Keratinocyte (primary cell): ENCODE results near the gene MLNR. TPM values are rescaled to one million over a fixed set of nuclear protein-coding genes. Genes with fewer than 3 reads are reported as not detected.

Experiments
- DNase-seq: peaks from one replicate; pipeline ENCODE4 v3.0.0-alpha.2; 2011; ENCODE audit warnings: low read depth, missing footprints, low spot score
- FAIRE-seq: peaks from 2 replicates; lab custom pipeline; 2011; peaks lifted over from hg19 to GRCh38; lab: Jason Lieb, UNC
- H2AFZ ChIP-seq: 2 replicates; pipeline ENCODE4 v1.6.0; 2012; ENCODE audit warnings: low read length, control low read depth, inconsistent platforms; ENCODE audit not compliant: control insufficient read depth
- H3K27ac ChIP-seq: 2 replicates; pipeline ENCODE4 v1.5.1; 2011; ENCODE audit warnings: low read length; ENCODE audit not compliant: control insufficient read depth, insufficient read depth
- H3K27me3 ChIP-seq: 3 replicates; pipeline ENCODE4 v1.6.0; 2011; ENCODE audit warnings: low read length; ENCODE audit not compliant: control insufficient read depth, insufficient read depth; ENCODE audit errors: extremely low read depth
- H3K36me3 ChIP-seq, 2 experiments: 2 replicates in 1 of 2; 3 replicates in 1 of 2; pipeline ENCODE4 v1.5.1; 2011; ENCODE audit warnings: low read length in 2 of 2, mild to moderate bottlenecking in 1 of 2; ENCODE audit not compliant: control insufficient read depth in 2 of 2, insufficient read depth in 2 of 2; ENCODE audit errors: extremely low read depth in 1 of 2
- H3K4me1 ChIP-seq: 3 replicates; pipeline ENCODE4 v1.5.1; 2011; ENCODE audit warnings: low read length; ENCODE audit not compliant: control insufficient read depth, insufficient read depth; ENCODE audit errors: extremely low read depth
- H3K4me2 ChIP-seq: 3 replicates; pipeline ENCODE4 v1.6.0; 2011; ENCODE audit warnings: low read depth, low read length; ENCODE audit not compliant: control insufficient read depth, insufficient read depth; ENCODE audit errors: extremely low read depth
- H3K4me3 ChIP-seq, 3 experiments: fragments of 200-600 bp in 1 of 3; sonication (generic) in 1 of 3; 2 replicates in 2 of 3; 3 replicates in 1 of 3; pipeline ENCODE4 v1.5.1; 2011 to 2016; ENCODE audit warnings: low read length in 3 of 3, mild to moderate bottlenecking in 3 of 3, control low read depth in 2 of 3, inconsistent platforms in 1 of 3, low read depth in 1 of 3, mixed read lengths in 1 of 3, mixed run types in 1 of 3, moderate library complexity in 1 of 3; ENCODE audit not compliant: control insufficient read depth in 2 of 3, insufficient read depth in 2 of 3; ENCODE audit errors: extremely low read depth in 1 of 3
- H3K79me2 ChIP-seq: 2 replicates; pipeline ENCODE4 v1.6.0; 2012; ENCODE audit warnings: low read length; ENCODE audit not compliant: control insufficient read depth, insufficient read depth
- H3K9ac ChIP-seq: 3 replicates; pipeline ENCODE4 v1.6.0; 2011; ENCODE audit warnings: low read length; ENCODE audit not compliant: control insufficient read depth, insufficient read depth; ENCODE audit errors: extremely low read depth
- H3K9me1 ChIP-seq: 3 replicates; pipeline ENCODE4 v1.6.0; 2011; ENCODE audit warnings: low read length; ENCODE audit not compliant: control insufficient read depth, insufficient read depth; ENCODE audit errors: extremely low read depth
- H3K9me3 ChIP-seq: 2 replicates; pipeline ENCODE4 v1.5.1; 2012; ENCODE audit warnings: low read depth, low read length; ENCODE audit not compliant: control insufficient read depth
- H4K20me1 ChIP-seq: 3 replicates; pipeline ENCODE4 v1.6.0; 2011; ENCODE audit warnings: low read length; ENCODE audit not compliant: control insufficient read depth, insufficient read depth; ENCODE audit errors: extremely low read depth
- CTCF ChIP-seq, 3 experiments: IDR thresholded peaks in 1 of 3; conservative IDR thresholded peaks in 1 of 3; optimal IDR thresholded peaks in 1 of 3; 2 replicates in 2 of 3; 3 replicates in 1 of 3; pipeline versions ENCODE3 to v1.5.1; 2011; ENCODE audit warnings: low read length in 3 of 3, mild to moderate bottlenecking in 3 of 3, moderate library complexity in 2 of 3, control low read depth in 1 of 3, inconsistent platforms in 1 of 3; ENCODE audit not compliant: insufficient read depth in 2 of 3; ENCODE audit errors: extremely low read depth in 1 of 3
- EZH2 ChIP-seq: IDR thresholded peaks from one replicate; pipeline ENCODE4 v1.6.1; 2012; ENCODE audit warnings: inconsistent platforms, mild to moderate bottlenecking, low read length, moderate library complexity
- dilution Hi-C: fragments of 300-500 bp; cut with MboI; formaldehyde crosslinking; loops from one replicate; pipeline ENCODE4 v1.7.0; 2020; ENCODE audit warnings: low sequenced_read_pairs; ENCODE audit not compliant: extremely low pct_ligation_motif_present
- polyA plus RNA-seq, 5 experiments: library from polyadenylated mRNA; depleted of rRNA in 3 of 5; stranded (reverse) in 3 of 5; stranded (forward) in 1 of 5; unstranded in 1 of 5; fragments of >200 nt; gene quantifications; 1 replicate in 1 of 5; 2 replicates in 3 of 5; 3 replicates in 1 of 5; pipeline versions ENCODE4 v1.2.1 to v1.2.3, GENCODE V29; 2011 to 2012; ENCODE audit warnings: missing spikeins in 2 of 5, low read depth in 1 of 5, low replicate concordance in 1 of 5

The MLNR gene
- polyA plus RNA-seq, 1 donor (not counting 4 experiments of a cell fraction or from before 2014, with no cell fraction given), result not detected

DNA sequence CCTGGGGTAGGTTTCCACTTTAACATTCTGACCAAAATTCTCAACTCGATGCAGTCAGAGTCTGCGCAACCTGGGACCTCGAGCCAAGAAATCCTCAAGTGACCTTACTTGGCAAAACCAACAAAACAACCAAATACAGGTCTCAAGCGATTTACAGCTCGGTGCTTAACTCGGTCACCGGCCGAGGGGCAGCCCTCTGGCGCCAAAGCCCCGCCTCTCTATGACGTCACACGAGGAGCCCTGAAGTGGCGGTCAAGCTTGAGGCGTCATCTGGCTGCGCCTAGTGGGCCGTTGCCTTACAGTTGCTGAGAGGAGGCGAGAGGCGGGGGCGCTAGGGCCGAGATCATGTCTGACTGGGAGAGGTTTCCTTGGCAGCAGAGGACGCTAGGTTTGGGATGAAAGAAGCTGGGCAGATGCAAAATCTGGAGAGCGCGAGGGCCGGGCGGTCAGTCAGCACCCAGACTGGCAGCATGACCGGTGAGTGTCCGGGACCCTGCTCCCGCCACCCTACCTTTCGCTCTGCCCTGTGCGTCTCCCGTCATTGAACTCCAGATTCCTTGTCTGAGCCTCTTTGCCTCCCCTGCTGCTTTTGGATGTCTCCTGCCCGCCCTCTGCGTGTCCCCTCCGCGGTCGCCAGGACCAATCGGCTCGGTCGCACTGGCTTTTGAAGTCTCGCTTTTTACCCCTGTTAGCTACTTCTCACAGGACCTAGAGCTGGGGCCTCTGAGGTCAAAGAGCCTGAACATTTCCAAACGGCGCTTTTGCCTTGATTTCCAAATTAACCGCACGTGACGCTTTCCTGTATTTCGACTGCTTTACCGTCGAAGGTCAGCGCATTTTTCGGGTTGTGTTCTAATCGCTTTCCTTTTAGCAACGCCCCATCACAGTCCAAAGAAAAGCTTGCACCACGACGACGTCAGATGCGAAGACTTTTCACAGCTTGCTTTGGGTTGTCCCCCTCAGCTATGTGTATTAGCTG lies 27.8 kb downstream of the MLNR start, which contains the start of gene CDADC1:
Gene CDADC1, plus strand, starts transcription at position 283 of the 979 bp plus-strand sequence. Its CDS starts 113 bp downstream, at position 396.
- Histone ChIP-seq H3K9me1 (no peaks in the 10 kb centered on the region), H4K20me1 (no peaks in the 10 kb centered on the region), H3K4me3 (peak within 1 kb of the TSS; percentile 72 to 95 (median 76)), H3K27ac (peak within 1 kb of the TSS; percentile 90), H3K36me3 (peaks cover 0 to 2% of the 10 kb centered on the region in 2 experiments), H3K27me3 (peaks cover 3% of the 10 kb centered on the region), H3K79me2 (peaks cover 10% of the 10 kb centered on the region), H3K4me1 (peaks cover 3% of the 10 kb centered on the region), H3K9me3 (no peaks in the 10 kb centered on the region), H3K4me2 (peak within 1 kb of the TSS; percentile 97), H2AFZ (peak within 1 kb of the TSS; percentile 100), H3K9ac (peak within 1 kb of the TSS; percentile 97)
- FAIRE-seq (peak; percentile 81), DNase-seq (peak; percentile 52)
- dilution Hi-C loops, result no loop called here
- TF ChIP-seq EZH2 (no peak), CTCF (optimal IDR thresholded peaks at IDR 0.05 in 1 of 3, IDR thresholded peaks at IDR 0.05 in 1 of 3, conservative IDR thresholded peaks at IDR 0.05 in 1 of 3; ENCODE audit: extremely low read depth in 1 of 3, insufficient read depth in 2 of 3, low read length in 3 of 3) (peak in 2 of 3 experiments; percentile 3 to 9)

DNA sequence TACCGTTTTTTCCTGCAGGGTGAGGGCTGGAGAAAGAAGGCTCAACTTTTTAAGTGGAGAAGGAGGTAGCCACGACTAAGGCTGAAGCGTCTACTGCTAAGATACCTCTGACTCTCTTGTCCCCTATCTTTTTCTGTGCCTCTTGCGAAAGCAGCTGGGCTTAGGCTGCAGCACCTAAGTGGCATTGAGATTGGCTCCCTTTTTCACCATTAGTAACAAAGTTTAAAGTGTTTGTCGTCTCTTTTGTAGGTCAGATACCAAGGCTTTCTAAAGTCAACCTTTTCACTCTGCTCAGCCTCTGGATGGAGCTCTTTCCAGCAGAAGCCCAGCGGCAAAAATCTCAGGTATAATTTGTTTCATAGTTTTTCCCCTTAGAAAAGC lies 28.5 kb downstream of the MLNR start:
- peak overlapping the region; percentile 97 for H3K9ac ChIP-seq
- TF ChIP-seq CTCF (optimal IDR thresholded peaks at IDR 0.05 in 1 of 3, IDR thresholded peaks at IDR 0.05 in 1 of 3, conservative IDR thresholded peaks at IDR 0.05 in 1 of 3; ENCODE audit: extremely low read depth in 1 of 3, insufficient read depth in 2 of 3, low read length in 3 of 3) (peak in 2 of 3 experiments; percentile 1 to 12), EZH2 (no peak)
- H3K36me3 ChIP-seq, result peaks cover 0 to 2% of the 10 kb centered on the region in 2 experiments
- dilution Hi-C loops, result no loop called here
- H3K9me1 ChIP-seq, result no peaks in the 10 kb centered on the region
- peaks cover 10% of the 10 kb centered on the region for H3K79me2 ChIP-seq
- H3K4me2 ChIP-seq, result peak overlapping the region; percentile 97
- peak overlapping the region; percentile 90 for H3K27ac ChIP-seq
- no peaks in the 10 kb centered on the region for H3K9me3 ChIP-seq
- no peaks in the 10 kb centered on the region for H4K20me1 ChIP-seq
- H3K4me3 ChIP-seq, result peak overlapping the region; percentile 72 to 95 (median 76)
- H3K4me1 ChIP-seq, result peaks cover 3% of the 10 kb centered on the region
- peak overlapping the region; percentile 100 for H2AFZ ChIP-seq
- no peak for DNase-seq
- peaks cover 3% of the 10 kb centered on the region for H3K27me3 ChIP-seq
- FAIRE-seq, result peak; percentile 59
